ENCODE results near the gene RAD54L2.
"Not testable (repeated sequence)": the region's sequence is repeated elsewhere in the genome, so short reads cannot be mapped to it uniquely, and the experiment has no call there.

The RAD54L2 gene

GRCh38 chr3:51520906-51521730 is 17.4 kb upstream of the RAD54L2 start:
- not testable (repeated sequence) for H3K36me3 Mint-ChIP-seq, H3K27ac Mint-ChIP-seq, H3K4me3 Mint-ChIP-seq, DNase-seq, H3K4me1 Mint-ChIP-seq, H3K9me3 Mint-ChIP-seq
- CTCF ChIA-PET = interaction anchor here (2.5 kb wide), 1 partner anchor 19 kb away, joined by 13 read pairs; no protein-coding TSS in a partner anchor
- H3K27me3 Mint-ChIP-seq = peaks cover 15% of the 10 kb centered on the region

- DNase-seq = no peak
- Mint-ChIP-seq H3K27me3 (peaks cover 21% of the 10 kb centered on the region), H3K36me3 (no peaks in the 10 kb centered on the region), H3K4me1 (peaks cover 4% of the 10 kb centered on the region), H3K9me3 (no peaks in the 10 kb centered on the region), H3K4me3 (no peak overlapping the region), H3K27ac (no peak overlapping the region)
- CTCF ChIA-PET = interaction anchor here (2.5 kb wide), 1 partner anchor 21 kb away, joined by 13 read pairs; no protein-coding TSS in a partner anchor
Observed at GRCh38 chr3:51522273-51522962, 16.1 kb upstream of the RAD54L2 start.

GRCh38 chr3:51524874-51525273 is 13.6 kb upstream of the RAD54L2 start:
- H3K4me3 Mint-ChIP-seq, H3K4me1 Mint-ChIP-seq, CTCF ChIA-PET, H3K27ac Mint-ChIP-seq, H3K9me3 Mint-ChIP-seq, H3K36me3 Mint-ChIP-seq, DNase-seq: not testable (repeated sequence)
- H3K27me3 Mint-ChIP-seq = peaks cover 15% of the 10 kb centered on the region

GRCh38 chr3:51530485-51530884 is 8.0 kb upstream of the RAD54L2 start:
- Mint-ChIP-seq H3K36me3 (no peaks in the 10 kb centered on the region), H3K27ac (no peak overlapping the region), H3K4me1 (no peaks in the 10 kb centered on the region), H3K4me3 (no peak overlapping the region), H3K9me3 (no peaks in the 10 kb centered on the region), H3K27me3 (peaks cover 6% of the 10 kb centered on the region)
- CTCF ChIA-PET = interaction anchor here (1.8 kb wide), 1 partner anchor 8 kb away, joined by 4 read pairs; the partner anchor contains the start of gene RAD54L2
- no peak for DNase-seq

GRCh38 chr3:51535146-51536019 is 3.1 kb upstream of the RAD54L2 start:
- Mint-ChIP-seq H3K27ac (no peak overlapping the region), H3K4me3 (no peak overlapping the region), H3K36me3 (no peaks in the 10 kb centered on the region), H3K9me3 (no peaks in the 10 kb centered on the region), H3K4me1 (peaks cover 21% of the 10 kb centered on the region), H3K27me3 (no peaks in the 10 kb centered on the region)
- CTCF ChIA-PET = interaction anchor here (1.3 kb wide), 1 partner anchor 33 kb away, joined by 4 read pairs; no protein-coding TSS in a partner anchor
- DNase-seq = no peak

GRCh38 chr3:51537631-51538030 is 888 bp upstream of the RAD54L2 start:
- not testable (repeated sequence) for H3K36me3 Mint-ChIP-seq, H3K27ac Mint-ChIP-seq, DNase-seq, H3K9me3 Mint-ChIP-seq, H3K27me3 Mint-ChIP-seq
- Mint-ChIP-seq H3K4me1 (peaks cover 27% of the 10 kb centered on the region), H3K4me3 (peak overlapping the region; percentile 92)
- CTCF ChIA-PET = interaction anchor here (0.7 to 2.2 kb wide), 4 partner anchors 35 to 133 kb away, joined by 4 to 7 read pairs (median 6); partner anchors contain the start of gene DCAF1

- Mint-ChIP-seq H3K27me3 (no peaks in the 10 kb centered on the region), H3K4me1 (peaks cover 27% of the 10 kb centered on the region), H3K9me3 (no peaks in the 10 kb centered on the region), H3K27ac (peak overlapping the region; percentile 85), H3K36me3 (peaks cover 2% of the 10 kb centered on the region), H3K4me3 (peak overlapping the region; percentile 92)
- CTCF ChIA-PET = interaction anchor here (0.7 to 2.2 kb wide), 5 partner anchors 8 to 132 kb away, joined by 4 to 7 read pairs (median 5); partner anchors contain the start of gene DCAF1
- peak; percentile 31 for DNase-seq
Observed at GRCh38 chr3:51538115-51538458, 432 bp upstream of the RAD54L2 start.

- peaks cover 27% of the 10 kb centered on the region for H3K4me1 Mint-ChIP-seq
- peaks cover 3% of the 10 kb centered on the region for H3K36me3 Mint-ChIP-seq
- peak overlapping the region; percentile 71 for H3K4me3 Mint-ChIP-seq
- H3K9me3 Mint-ChIP-seq = no peaks in the 10 kb centered on the region
- DNase-seq = peak; percentile 44
- peak overlapping the region; percentile 43 for H3K27ac Mint-ChIP-seq
- H3K27me3 Mint-ChIP-seq = no peaks in the 10 kb centered on the region
- CTCF ChIA-PET = interaction anchor here (1.1 to 2.2 kb wide), 6 partner anchors 9 to 143 kb away, joined by 3 to 7 read pairs (median 4); partner anchors contain the start of gene DCAF1
Observed at GRCh38 chr3:51539291-51539941, 897 bp downstream of the RAD54L2 start.

GRCh38 chr3:51542596-51542995 is 4.1 kb downstream of the RAD54L2 start:
- peaks cover 25% of the 10 kb centered on the region for H3K4me1 Mint-ChIP-seq
- DNase-seq, H3K9me3 Mint-ChIP-seq, CTCF ChIA-PET, H3K27ac Mint-ChIP-seq, H3K4me3 Mint-ChIP-seq, H3K27me3 Mint-ChIP-seq, H3K36me3 Mint-ChIP-seq: not testable (repeated sequence)

GRCh38 chr3:51544011-51544775 is 5.7 kb downstream of the RAD54L2 start:
- H3K4me3 Mint-ChIP-seq = no peak overlapping the region
- CTCF ChIA-PET = no interaction called here
- H3K27me3 Mint-ChIP-seq = no peaks in the 10 kb centered on the region
- no peak overlapping the region for H3K27ac Mint-ChIP-seq
- peaks cover 18% of the 10 kb centered on the region for H3K4me1 Mint-ChIP-seq
- peaks cover 6% of the 10 kb centered on the region for H3K36me3 Mint-ChIP-seq
- H3K9me3 Mint-ChIP-seq = no peaks in the 10 kb centered on the region
- no peak for DNase-seq

GRCh38 chr3:51547274-51547673 is 8.8 kb downstream of the RAD54L2 start:
- Mint-ChIP-seq H3K36me3 (peaks cover 8% of the 10 kb centered on the region), H3K27me3 (no peaks in the 10 kb centered on the region), H3K4me1 (no peaks in the 10 kb centered on the region), H3K27ac (no peak overlapping the region), H3K4me3 (no peak overlapping the region), H3K9me3 (no peaks in the 10 kb centered on the region)
- CTCF ChIA-PET = interaction anchor here (0.7 to 1.2 kb wide), 2 partner anchors 122 to 135 kb away, joined by 3 to 5 read pairs; no protein-coding TSS in a partner anchor
- DNase-seq = no peak

- CTCF ChIA-PET = interaction anchor here (1.0 kb wide), 1 partner anchor 121 kb away, joined by 3 read pairs; no protein-coding TSS in a partner anchor
- no peaks in the 10 kb centered on the region for H3K4me1 Mint-ChIP-seq
- H3K36me3 Mint-ChIP-seq = peaks cover 7% of the 10 kb centered on the region
- DNase-seq = no peak
- H3K9me3 Mint-ChIP-seq = no peaks in the 10 kb centered on the region
- H3K4me3 Mint-ChIP-seq = no peak overlapping the region
- no peaks in the 10 kb centered on the region for H3K27me3 Mint-ChIP-seq
- H3K27ac Mint-ChIP-seq = no peak overlapping the region
Observed at GRCh38 chr3:51549311-51549710, 10.8 kb downstream of the RAD54L2 start.
